ENCODE results near the gene STAB2.

GRCh38 chr12:103640410-103640809 lies 53.3 kb downstream of the STAB2 start:
- TF ChIP-seq POLR2A (IDR thresholded peaks at IDR 0.05) (no peak), CTCF (IDR thresholded peaks at IDR 0.05) (no peak)

Measured in body of pancreas (tissue), 4 donors.